HG03095 (cell line): ENCODE results near the gene ERBB2.
"Not testable (repeated sequence)": the region's sequence is repeated elsewhere in the genome, so short reads cannot be mapped to it uniquely, and the experiment has no call there.

Experiments used
- ATAC-seq: cut with Tn5 transposase; IDR thresholded peaks from one replicate; pipeline ENCODE4 v1.9.1; 2021; ENCODE audit warnings: moderate library complexity; ENCODE audit not compliant: unreplicated experiment

Gene ERBB2

GRCh38 chr17:39677542-39678339, 22.1 kb upstream of the ERBB2 start:
- no peak for ATAC-seq

DNA sequence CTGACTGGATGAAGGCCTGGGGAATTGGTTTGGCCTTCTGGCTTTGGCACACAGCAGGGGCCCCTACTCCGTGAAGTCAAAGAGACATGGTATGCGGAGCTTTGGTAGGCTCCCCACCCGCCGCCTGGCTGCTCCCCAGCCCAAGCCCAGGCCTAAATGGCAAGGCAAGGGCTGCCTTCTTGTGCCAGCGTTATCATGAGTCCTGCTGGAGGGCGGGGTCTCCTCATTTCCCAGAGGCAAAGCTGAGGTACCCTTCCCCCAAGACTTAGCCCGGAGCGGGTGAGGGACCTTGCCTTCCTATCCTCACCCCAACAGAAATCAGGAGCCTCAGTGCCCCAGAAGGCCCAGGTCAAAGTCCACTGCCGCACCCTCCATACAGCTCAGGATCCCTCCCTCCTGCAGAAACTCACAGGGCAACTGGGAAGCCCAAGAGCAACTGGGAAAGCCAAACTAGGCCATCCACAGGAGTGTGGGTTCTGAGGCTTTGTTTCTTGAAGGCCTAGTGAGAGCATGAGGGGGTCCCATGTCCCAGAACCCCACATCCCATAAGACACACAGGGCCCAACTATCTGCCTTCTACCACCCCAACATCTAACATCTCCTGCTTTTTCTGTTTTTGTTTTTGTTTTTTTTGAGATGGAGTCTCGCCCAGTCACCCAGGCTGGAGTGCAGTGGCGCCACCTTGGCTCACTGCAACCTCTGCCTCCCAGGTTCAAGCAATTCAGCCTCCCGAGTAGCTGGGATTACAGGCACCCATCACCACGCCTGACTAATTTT, 21.3 kb upstream of the ERBB2 start:
- no peak for ATAC-seq

GRCh38 chr17:39679521-39680192, 20.2 kb upstream of the ERBB2 start:
- ATAC-seq, result no peak

GRCh38 chr17:39683295-39683939, 16.4 kb upstream of the ERBB2 start:
- no peak for ATAC-seq

DNA sequence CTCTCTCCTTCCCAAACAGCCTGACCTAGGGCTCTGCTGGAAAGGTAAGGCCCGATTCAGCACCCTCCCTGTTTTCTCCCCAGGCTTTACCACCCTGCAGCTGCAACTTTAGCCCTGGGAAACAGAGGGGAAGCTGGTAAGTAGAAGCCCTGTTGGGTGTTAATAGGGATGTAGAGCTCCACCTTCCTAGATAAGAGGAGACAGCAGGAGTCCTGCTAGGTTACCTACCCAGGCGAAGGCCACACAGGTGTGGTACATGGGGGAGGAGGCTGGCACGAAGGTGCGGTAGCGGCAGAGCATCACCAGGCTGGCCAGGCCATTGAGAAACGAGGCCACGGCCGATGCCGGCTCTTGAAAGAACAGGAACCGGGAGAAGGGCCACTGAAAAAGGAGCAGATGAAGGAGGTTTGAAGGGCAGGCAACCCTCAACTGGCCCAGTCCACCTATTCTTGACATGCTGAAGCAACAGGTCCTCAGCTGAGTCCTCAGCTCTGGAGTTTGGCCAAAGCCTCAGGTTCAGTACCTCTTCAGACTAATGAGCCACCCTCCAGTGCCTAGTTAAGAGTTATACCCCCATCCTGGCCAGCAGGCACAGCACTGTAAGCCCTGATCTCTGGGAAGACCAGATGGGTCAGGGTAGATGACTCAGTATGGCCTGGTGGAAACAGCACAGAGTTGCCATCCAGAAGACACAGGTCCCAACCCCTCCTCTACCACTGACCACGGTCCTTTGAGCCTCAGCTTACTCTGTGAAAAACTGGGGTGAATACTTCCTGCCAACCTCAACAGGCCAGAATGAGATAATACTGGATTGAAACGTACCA, 15.3 kb upstream of the ERBB2 start:
- ATAC-seq, result no peak

DNA sequence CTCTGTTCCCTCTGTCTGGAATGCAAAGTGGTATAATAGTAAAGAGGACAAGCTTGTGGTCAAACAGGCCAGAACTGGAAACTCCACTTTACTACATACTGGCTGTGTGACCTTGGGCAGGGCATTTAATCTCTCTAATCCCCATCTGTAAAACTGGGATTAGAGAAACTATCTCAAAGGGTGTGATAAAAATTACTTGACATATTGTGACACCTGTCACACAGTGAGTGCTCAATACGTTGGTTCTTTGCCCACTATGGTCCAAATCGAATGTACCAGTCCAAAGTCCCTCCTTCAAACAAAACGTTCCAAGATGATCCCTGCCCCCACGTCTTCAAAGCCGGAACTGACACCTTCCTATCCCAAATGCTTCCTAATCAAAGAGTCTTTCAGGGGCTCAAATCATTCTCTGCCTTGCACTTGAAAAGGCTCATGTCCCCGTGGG, 12.7 kb upstream of the ERBB2 start:
- no peak for ATAC-seq

DNA sequence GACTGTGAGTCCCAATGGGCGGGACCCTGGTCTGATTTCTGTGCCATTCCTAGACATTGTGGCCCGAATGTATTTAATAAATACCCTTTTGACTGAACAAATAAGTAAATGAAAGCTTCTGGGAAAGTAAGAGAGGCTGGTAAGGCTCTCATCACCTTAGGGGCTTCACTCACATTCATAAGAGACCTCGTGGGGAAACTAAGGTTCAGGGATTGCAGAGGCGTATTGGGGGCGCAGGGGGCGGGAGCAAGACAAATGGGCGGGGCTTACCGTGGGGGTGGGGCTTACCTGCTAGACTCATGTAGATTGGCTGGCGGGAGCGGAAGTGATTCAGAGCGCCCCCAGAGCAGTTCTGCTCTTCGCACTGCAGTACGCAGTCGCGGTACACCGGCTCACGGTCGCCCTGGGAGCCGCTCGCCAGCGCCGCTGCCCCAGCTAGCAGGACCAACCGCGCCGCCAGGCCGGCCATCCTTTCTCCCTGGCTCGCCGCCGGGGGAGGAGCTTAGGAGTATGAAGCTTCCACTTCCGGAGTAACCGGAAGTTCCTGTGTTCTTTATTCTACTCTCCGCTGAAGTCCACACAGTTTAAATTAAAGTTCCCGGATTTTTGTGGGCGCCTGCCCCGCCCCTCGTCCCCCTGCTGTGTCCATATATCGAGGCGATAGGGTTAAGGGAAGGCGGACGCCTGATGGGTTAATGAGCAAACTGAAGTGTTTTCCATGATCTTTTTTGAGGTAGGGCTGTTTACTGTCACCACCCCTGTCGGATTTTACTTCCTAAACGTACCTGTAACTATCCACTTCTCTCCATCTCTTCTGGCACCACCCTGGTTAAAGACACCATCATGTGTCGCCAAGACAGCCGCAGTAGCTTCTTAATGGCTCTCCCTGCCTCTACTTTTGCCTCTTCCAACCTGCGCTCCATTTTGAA, 12.1 kb upstream of the ERBB2 start, which contains the start of gene PGAP3:
TSS of gene PGAP3 (minus strand) at position 512 of the 929 bp plus-strand sequence. CDS start at position 469, 43 bp downstream.
- ATAC-seq, result peak; percentile 84

DNA sequence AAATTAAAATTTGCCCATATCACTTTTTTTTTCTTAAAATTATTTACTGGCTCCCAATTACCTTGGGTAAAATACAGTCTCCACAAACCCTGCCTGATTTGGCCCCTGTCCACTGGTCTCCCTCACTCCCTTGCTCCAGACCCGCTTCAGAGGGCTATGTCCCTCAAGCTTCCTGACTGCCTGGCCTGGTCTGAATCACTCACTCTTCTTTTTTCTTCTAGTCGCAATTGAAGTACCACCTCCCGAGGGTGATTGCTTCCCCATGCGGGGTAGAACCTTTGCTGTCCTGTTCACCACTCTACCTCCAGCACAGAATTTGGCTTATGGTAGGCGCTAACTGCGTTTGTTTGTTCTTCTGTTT, 11.4 kb upstream of the ERBB2 start:
- ATAC-seq, result no peak

GRCh38 chr17:39688945-39689344, 10.9 kb upstream of the ERBB2 start:
- no peak for ATAC-seq

- ATAC-seq, result no peak
Measured at GRCh38 chr17:39694593-39694992, 5.3 kb upstream of the ERBB2 start.

DNA sequence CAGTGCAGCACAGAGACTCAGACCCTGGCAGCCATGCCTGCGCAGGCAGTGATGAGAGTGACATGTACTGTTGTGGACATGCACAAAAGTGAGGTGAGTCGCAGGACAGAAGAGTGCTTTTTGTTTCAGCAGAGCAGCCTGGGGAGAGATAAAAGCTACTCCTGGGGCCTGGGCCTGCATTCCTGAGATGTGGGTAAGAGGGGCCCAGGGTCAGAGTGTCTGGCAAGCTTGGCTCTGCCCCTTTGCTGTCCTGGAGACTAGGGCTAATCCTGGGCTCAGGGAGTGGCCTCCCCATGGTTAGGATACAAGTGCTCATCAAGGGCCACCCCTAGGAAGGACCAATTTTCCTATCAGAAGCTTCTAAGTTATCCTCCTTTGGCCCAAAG, 4.8 kb upstream of the ERBB2 start:
- ATAC-seq, result no peak

DNA sequence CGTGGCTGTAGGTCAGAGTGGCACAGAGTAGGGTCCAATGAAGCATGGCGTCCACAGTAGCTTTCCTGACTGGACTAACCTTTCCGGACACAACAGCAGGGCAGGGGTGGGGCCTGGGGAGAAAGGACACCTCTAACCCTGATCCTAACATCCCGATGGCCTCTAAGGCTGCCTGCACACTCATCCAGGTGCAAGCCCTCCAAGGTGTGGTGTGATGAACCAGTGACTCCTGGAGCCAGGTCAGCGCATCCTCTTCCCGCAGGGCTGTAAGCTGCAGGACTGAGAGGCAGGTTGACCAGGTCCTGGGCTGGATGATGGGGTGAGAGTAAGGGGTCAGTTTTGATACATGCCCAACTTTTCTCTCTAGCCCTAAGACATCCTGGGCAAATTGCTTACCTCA, 3.1 kb upstream of the ERBB2 start:
- no peak for ATAC-seq

- no peak for ATAC-seq
Measured at GRCh38 chr17:39697961-39698360, 1.9 kb upstream of the ERBB2 start.

GRCh38 chr17:39699157-39699817, 577 bp upstream of the ERBB2 start:
- ATAC-seq, result not testable (repeated sequence)

DNA sequence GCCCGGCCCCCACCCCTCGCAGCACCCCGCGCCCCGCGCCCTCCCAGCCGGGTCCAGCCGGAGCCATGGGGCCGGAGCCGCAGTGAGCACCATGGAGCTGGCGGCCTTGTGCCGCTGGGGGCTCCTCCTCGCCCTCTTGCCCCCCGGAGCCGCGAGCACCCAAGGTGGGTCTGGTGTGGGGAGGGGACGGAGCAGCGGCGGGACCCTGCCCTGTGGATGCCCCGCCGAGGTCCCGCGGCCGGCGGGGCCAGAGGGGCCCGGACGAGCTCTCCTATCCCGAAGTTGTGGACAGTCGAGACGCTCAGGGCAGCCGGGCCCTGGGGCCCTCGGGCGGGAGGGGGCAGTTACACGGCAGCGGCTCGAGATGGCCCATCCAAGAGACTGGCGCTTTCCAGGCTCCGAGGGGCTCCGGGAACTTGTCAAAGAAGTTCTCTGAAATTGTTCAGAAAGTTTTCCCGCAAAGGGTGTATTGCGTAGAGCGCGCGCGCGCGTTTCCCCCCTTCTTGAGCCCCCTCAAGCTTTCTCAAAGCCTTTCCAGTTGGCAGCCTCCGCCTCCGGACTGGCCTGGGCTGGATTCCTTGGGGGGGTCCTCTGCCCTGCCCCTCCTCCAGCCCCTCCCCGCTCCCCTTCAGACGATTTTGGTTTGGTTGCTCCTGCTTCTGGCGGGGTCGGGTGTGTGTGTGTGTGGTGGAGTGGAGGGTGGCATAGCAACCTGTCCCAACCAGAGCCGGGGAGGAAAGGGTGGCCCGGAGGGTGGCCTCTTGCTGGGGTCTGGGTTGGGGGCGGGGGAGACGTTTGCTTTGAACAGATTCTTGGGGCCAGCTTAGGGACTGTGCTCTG, 504 bp downstream of the ERBB2 start:
- no peak for ATAC-seq

GRCh38 chr17:39701012-39701783, 1.3 kb downstream of the ERBB2 start:
- no peak for ATAC-seq

GRCh38 chr17:39701784-39702422, 2.0 kb downstream of the ERBB2 start:
- ATAC-seq, result no peak
